GM23338 (cell line): Measurements from ENCODE around the gene GALNT14.

Experiments used
- CTCF ChIP-seq, 2 experiments: fragments of 200-600 bp in 1 of 2; sonication (generic) in 1 of 2; conservative IDR thresholded peaks; 2 replicates each; pipeline versions ENCODE4 v1.5.1 to v1.6.1; 2016 to 2017; ENCODE audit warnings: antibody characterized with exemption in 2 of 2, low read depth in 2 of 2, mild to moderate bottlenecking in 2 of 2, moderate library complexity in 1 of 2
- ZNF114 ChIP-seq: fragments of 250-450 bp; sonication (Bioruptor Pico); IDR thresholded peaks from 2 replicates; pipeline ENCODE4 v1.5.0; 2020; ENCODE audit warnings: mild to moderate bottlenecking, moderate library complexity

- TF ChIP-seq CTCF (conservative IDR thresholded peaks at IDR 0.05; ENCODE audit: low read depth in 2 of 2): no peak
- TF ChIP-seq ZNF114 (CRISPR knock-in tag): no peak
Measured at GRCh38 chr2:31097962-31098613, 40.2 kb downstream of the GALNT14 start.
